ENCODE measurements around the gene PYCR2.
"Not testable (repeated sequence)": the region's sequence is repeated elsewhere in the genome, so short reads cannot be mapped to it uniquely, and the experiment has no call there.

DNA sequence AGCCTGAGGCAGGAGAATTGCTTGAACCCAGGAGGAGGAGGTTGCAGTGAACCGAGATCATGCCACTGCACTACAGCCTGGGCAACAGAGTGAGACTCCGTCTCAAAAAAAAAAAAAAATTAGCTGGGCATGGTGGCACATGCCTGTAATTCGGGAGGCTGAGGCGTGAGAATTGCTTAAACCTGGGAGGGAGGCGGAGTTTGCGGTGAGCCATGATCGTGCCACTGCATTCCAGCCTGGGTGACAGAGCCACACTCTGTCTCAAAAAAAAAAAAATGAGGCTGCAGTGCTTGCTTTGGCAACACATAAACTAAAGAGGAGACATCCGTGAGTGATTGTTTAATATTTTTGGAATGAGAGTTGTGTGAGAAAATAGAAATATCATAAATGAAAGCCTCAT, 12.0 kb upstream of the PYCR2 start:
- TF ChIP-seq, protein P1, sequence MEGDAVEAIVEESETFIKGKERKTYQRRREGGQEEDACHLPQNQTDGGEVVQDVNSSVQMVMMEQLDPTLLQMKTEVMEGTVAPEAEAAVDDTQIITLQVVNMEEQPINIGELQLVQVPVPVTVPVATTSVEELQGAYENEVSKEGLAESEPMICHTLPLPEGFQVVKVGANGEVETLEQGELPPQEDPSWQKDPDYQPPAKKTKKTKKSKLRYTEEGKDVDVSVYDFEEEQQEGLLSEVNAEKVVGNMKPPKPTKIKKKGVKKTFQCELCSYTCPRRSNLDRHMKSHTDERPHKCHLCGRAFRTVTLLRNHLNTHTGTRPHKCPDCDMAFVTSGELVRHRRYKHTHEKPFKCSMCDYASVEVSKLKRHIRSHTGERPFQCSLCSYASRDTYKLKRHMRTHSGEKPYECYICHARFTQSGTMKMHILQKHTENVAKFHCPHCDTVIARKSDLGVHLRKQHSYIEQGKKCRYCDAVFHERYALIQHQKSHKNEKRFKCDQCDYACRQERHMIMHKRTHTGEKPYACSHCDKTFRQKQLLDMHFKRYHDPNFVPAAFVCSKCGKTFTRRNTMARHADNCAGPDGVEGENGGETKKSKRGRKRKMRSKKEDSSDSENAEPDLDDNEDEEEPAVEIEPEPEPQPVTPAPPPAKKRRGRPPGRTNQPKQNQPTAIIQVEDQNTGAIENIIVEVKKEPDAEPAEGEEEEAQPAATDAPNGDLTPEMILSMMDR (conservative IDR thresholded peaks at IDR 0.05 in 1 of 2, IDR thresholded peaks at IDR 0.05 in 1 of 2; ENCODE audit: low read depth in 1 of 2, low read length in 2 of 2): not testable (repeated sequence)
- not testable (repeated sequence) for TF ChIP-seq EZH2 (IDR thresholded peaks at IDR 0.05; ENCODE audit: low read length, missing control alignments)

Measured in fibroblast of lung (primary cell).